ENCODE measurements around the gene KCNMA1. TPM values are rescaled to one million over a fixed set of nuclear protein-coding genes. Genes with fewer than 3 reads are reported as not detected.

The KCNMA1 gene
- total and polyA plus RNA-seq, 9 of the 15 experiments (the other 6 are each of a cell fraction or from before 2014, with no cell fraction given), result 0.01 to 0.95 (median 0.15) TPM; not detected in 4

GRCh38 chr10:77051837-77052236, 585.8 kb downstream of the KCNMA1 start:
- no peaks in the 10 kb centered on the region for H4K20me1 ChIP-seq (replicated peaks; ENCODE audit: control insufficient read depth, insufficient read depth, low read length)
- ATAC-seq (no peak), DNase-seq (ENCODE audit: extremely low read depth in 1 of 4, low spot score in 3 of 4) (no peak), FAIRE-seq (no peak)
- no peaks in the 10 kb centered on the region for H3K9me1 ChIP-seq (ENCODE audit: control insufficient read depth, insufficient read depth, low read length)
- H3K4me3 ChIP-seq, result no peak overlapping the region
- H3K4me1 ChIP-seq (replicated peaks in 1 of 2; ENCODE audit: control insufficient read depth in 2 of 2, insufficient read depth in 2 of 2, low read length in 2 of 2), result no peaks in the 10 kb centered on the region
- no peak overlapping the region for H3K4me2 ChIP-seq (ENCODE audit: insufficient read depth, low read length)
- H3K9ac ChIP-seq (ENCODE audit: insufficient read depth in 1 of 2, low read depth in 2 of 2, low read length in 2 of 2), result no peak overlapping the region
- H3K27me3 ChIP-seq (ENCODE audit: control insufficient read depth in 2 of 2, insufficient read depth in 2 of 2, low read length in 2 of 2), result no peaks in the 10 kb centered on the region; a peak in 1 of 5 replicates
- POLR2A ChIA-PET, result no interaction called here
- no TSS peak for BruUV-seq (replicated peaks)
- in situ Hi-C loops (cut with MboI) (no loop called here), intact Hi-C loops (cut with micrococcal nuclease) (no loop called here)
- H2AFZ ChIP-seq (ENCODE audit: low read depth, low read length), result no peak overlapping the region
- H3K36me3 ChIP-seq (ENCODE audit: control insufficient read depth, insufficient read depth, low read length), result no peaks in the 10 kb centered on the region
- no peak overlapping the region for H3K27ac ChIP-seq (ENCODE audit: extremely low read depth, low read depth, low read length)
- no peaks in the 10 kb centered on the region for H3K9me3 ChIP-seq (replicated peaks; ENCODE audit: control insufficient read depth, insufficient read depth, low read depth, low read length)
- no peaks in the 10 kb centered on the region for H3K79me2 ChIP-seq (ENCODE audit: control insufficient read depth, insufficient read depth, low read length)
- CTCF ChIA-PET (ENCODE audit: low intra/inter-chr PET ratio), result no interaction called here
- TF ChIP-seq TCF15 (CRISPR knock-in tag; IDR thresholded peaks at IDR 0.05), result no peak
- no peak for TF ChIP-seq BACH1 (tag; IDR thresholded peaks at IDR 0.05)
- TF ChIP-seq YY1 (IDR thresholded peaks at IDR 0.05; ENCODE audit: borderline replicate concordance in 1 of 3, control insufficient read depth in 1 of 3, extremely low read depth in 1 of 3, insufficient read depth in 3 of 3, insufficient read length in 1 of 3, insufficient replicate concordance in 2 of 3, low read depth in 1 of 3, low read length in 2 of 3), result no peak
- TF ChIP-seq NCOA2 (IDR thresholded peaks at IDR 0.05; ENCODE audit: partially characterized antibody in 2 of 2), result no peak
- no peak for TF ChIP-seq PRDM10 (IDR thresholded peaks at IDR 0.05; ENCODE audit: partially characterized antibody)
- no peak for TF ChIP-seq CHCHD3 (CRISPR knock-in tag; IDR thresholded peaks at IDR 0.05)
- no peak for TF ChIP-seq ZNF263 (CRISPR knock-in tag; IDR thresholded peaks at IDR 0.05; ENCODE audit: borderline replicate concordance)
- TF ChIP-seq ZNF324 (CRISPR knock-in tag; IDR thresholded peaks at IDR 0.05), result no peak
- no peak for TF ChIP-seq ATF6 (CRISPR knock-in tag; IDR thresholded peaks at IDR 0.05)
- no peak for TF ChIP-seq ZSCAN29 (IDR thresholded peaks at IDR 0.05)
- no peak for TF ChIP-seq DPF2 (IDR thresholded peaks at IDR 0.05)
